ENCODE measurements around the gene SERPINA5. TPM values are rescaled to one million over a fixed set of nuclear protein-coding genes. Genes with fewer than 3 reads are reported as not detected.

The SERPINA5 gene
- total RNA-seq, 6 experiments from 2014 or later, result 24.7 to 317 (median 167) TPM

DNA sequence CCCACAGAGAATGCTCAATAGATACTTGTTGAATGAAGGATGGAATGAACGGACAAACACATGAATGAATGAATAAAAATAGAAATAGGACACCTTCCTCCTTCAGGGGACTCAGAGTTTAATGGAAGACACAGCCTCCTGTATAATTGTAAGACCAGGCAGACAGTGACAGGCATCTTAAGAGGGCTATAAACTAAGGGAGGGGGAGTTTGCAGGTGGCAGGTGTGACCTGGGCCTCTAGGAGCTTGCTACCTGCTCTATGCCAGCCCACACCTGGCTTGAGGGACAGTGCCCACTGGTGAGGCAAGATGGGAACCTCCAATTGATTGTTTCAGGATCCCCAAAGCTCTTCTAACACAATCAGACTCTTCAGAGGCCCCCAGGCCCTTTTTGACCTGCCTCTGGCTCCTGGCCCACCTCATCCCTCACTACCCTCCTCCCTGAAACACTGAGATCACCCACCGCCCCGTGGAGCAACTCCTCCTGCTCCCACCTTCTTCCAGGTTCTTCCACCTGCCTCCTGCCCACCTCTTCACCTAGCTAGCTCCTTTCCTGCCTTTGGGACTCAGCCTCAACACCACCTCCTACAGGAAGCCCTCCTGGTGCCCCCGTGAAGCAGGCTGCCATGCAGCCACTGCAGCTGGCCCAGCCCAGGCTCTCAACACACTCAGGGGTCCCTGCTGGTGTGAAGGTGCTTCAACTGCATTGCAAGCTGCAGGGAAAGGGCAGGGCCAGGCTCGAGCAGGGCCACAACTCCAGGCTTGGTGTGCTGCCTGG, 40.3 kb downstream of the SERPINA5 start:
- H3K27ac ChIP-seq, result no peak overlapping the region
- TF ChIP-seq, protein P1, sequence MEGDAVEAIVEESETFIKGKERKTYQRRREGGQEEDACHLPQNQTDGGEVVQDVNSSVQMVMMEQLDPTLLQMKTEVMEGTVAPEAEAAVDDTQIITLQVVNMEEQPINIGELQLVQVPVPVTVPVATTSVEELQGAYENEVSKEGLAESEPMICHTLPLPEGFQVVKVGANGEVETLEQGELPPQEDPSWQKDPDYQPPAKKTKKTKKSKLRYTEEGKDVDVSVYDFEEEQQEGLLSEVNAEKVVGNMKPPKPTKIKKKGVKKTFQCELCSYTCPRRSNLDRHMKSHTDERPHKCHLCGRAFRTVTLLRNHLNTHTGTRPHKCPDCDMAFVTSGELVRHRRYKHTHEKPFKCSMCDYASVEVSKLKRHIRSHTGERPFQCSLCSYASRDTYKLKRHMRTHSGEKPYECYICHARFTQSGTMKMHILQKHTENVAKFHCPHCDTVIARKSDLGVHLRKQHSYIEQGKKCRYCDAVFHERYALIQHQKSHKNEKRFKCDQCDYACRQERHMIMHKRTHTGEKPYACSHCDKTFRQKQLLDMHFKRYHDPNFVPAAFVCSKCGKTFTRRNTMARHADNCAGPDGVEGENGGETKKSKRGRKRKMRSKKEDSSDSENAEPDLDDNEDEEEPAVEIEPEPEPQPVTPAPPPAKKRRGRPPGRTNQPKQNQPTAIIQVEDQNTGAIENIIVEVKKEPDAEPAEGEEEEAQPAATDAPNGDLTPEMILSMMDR (IDR thresholded peaks at IDR 0.05), result no peak
- TF ChIP-seq POLR2A (IDR thresholded peaks at IDR 0.05), result peak; percentile 48
- peaks cover 0 to 71% (median 37%) of the 10 kb centered on the region in 4 donors for H3K36me3 ChIP-seq
- H3K9me3 ChIP-seq, result no peaks in the 10 kb centered on the region
- H3K27me3 ChIP-seq, result no peaks in the 10 kb centered on the region
- H3K4me1 ChIP-seq, result peaks cover 0 to 27% (median 0%) of the 10 kb centered on the region in 4 donors
- H3K4me3 ChIP-seq, result no peak overlapping the region
- ATAC-seq (peak in 3 of 4 donors; percentile 1 to 34 (median 8)), DNase-seq (peak in 1 of 3 donors; percentile 63)
- intact Hi-C loops (cut with DNase I), result loop anchor here in 1 of 2 donors (10.0 kb wide), 1 partner anchor 53 kb away; no protein-coding TSS in a partner anchor
- WGBS (ENCODE audit: insufficient coverage, low coverage, low lambda C conversion rate, missing lambda C conversion rate), result 86% methylated on average over 3 of the region's 5 CpGs

DNA sequence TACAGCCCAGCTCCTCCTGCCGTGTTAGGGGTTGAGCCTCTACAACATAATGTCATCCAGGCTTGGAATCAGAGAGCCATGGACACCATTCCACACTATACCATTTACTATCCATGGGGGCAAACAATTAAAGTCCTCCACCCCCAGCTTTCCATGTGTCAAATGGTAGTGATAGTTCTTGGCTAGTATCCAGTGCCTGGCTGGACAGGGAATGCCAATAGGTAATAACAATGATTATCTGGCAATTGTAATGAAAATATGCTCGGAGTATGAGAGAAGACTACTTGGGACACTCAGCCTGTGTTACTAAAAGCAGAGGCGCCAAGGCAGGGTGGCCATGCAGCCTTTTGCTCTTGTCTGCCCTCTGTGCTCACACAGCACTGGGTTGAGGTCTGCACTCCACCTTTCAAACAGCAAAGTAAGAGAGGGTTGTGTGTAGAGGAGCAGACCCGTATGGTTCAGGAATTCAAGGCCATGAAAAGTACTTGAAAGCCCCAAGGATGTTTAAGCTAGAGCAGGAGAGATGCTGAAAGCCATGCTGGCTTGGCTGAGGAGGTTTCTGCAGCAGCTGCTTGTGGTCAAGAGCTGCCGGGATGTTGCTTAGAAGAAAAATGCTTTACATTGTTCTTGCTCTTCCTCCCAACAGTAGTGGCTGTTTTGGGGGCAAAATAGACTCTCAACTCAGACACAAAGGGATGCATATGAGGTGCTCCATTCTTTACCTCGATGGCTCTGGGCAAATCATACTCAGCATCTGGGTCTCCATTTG, 41.6 kb downstream of the SERPINA5 start:
- no peak overlapping the region for H3K4me3 ChIP-seq
- no peaks in the 10 kb centered on the region for H3K9me3 ChIP-seq
- peaks cover 0 to 64% (median 35%) of the 10 kb centered on the region in 4 donors for H3K36me3 ChIP-seq
- intact Hi-C loops (cut with DNase I), result loop anchor here in 1 of 2 donors (10.0 kb wide), 1 partner anchor 52 kb away; no protein-coding TSS in a partner anchor
- DNase-seq (peak in 1 of 3 donors; percentile 6), ATAC-seq (no peak)
- 73% methylated on average over 3 of the region's 6 CpGs for WGBS (ENCODE audit: insufficient coverage, low coverage, low lambda C conversion rate, missing lambda C conversion rate)
- H3K4me1 ChIP-seq, result peaks cover 0 to 19% (median under 1%) of the 10 kb centered on the region in 4 donors
- H3K27me3 ChIP-seq, result no peaks in the 10 kb centered on the region
- peak; percentile 35 for TF ChIP-seq POLR2A (IDR thresholded peaks at IDR 0.05)
- TF ChIP-seq, protein P1 (IDR thresholded peaks at IDR 0.05), result no peak
- H3K27ac ChIP-seq, result no peak overlapping the region

DNA sequence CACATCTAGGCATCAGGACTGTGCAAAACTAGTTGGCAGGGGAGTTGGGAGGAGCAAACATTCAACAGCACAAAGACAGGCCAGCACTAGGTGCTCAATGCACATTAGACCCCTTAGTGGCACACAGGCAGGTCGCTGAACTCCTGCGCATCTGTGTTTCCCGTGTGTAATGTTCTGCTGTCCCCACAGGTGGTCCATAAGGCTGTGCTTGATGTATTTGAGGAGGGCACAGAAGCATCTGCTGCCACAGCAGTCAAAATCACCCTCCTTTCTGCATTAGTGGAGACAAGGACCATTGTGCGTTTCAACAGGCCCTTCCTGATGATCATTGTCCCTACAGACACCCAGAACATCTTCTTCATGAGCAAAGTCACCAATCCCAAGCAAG, 42.2 kb downstream of the SERPINA5 start:
- peaks cover 0 to 19% (median 4%) of the 10 kb centered on the region in 4 donors for H3K4me1 ChIP-seq
- DNase-seq (peak in 1 of 3 donors; percentile 9), ATAC-seq (no peak)
- intact Hi-C loops (cut with DNase I), result loop anchor here in 1 of 2 donors (10.0 kb wide), 1 partner anchor 51 kb away; no protein-coding TSS in a partner anchor
- H3K27ac ChIP-seq, result no peak overlapping the region
- no peaks in the 10 kb centered on the region for H3K27me3 ChIP-seq
- WGBS (ENCODE audit: insufficient coverage, low coverage, low lambda C conversion rate, missing lambda C conversion rate), result 86% methylated on average over 1 of the region's 4 CpGs
- TF ChIP-seq POLR2A (IDR thresholded peaks at IDR 0.05), result no peak
- TF ChIP-seq, protein P1 (IDR thresholded peaks at IDR 0.05), result peak in 1 of 4 donors; percentile 7
- H3K4me3 ChIP-seq, result no peak overlapping the region
- H3K9me3 ChIP-seq, result no peaks in the 10 kb centered on the region
- peaks cover 0 to 58% (median 32%) of the 10 kb centered on the region in 4 donors for H3K36me3 ChIP-seq

DNA sequence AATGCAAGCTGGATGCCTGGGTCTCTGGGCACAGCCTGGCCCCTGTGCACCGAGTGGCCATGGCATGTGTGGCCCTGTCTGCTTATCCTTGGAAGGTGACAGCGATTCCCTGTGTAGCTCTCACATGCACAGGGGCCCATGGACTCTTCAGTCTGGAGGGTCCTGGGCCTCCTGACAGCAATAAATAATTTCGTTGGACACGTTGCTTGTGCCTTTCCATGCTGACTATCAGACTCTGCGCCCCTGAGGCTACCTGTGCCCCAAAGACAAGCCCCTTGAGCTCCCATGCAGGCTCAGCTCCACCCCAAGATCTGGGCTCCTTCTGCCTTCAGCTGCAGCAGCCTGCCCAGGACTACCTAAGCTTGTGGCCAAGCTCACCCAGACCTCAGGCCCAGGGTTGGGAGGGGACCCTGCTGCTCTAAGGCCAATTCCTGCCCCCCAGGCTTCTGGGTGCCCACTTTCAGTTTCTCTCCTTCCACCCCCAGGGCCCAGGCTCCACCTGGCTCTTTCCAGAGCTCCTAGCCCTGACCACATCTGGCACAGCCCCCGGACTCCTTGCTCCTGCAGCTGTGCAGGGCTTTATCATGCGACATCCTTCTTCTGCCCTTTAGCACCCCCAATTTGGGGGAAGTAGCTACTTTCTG, 42.8 kb downstream of the SERPINA5 start:
- H3K27me3 ChIP-seq, result no peaks in the 10 kb centered on the region
- peak in 3 of 4 donors; percentile 1 to 2 (median 2) for ATAC-seq
- H3K27ac ChIP-seq, result no peak overlapping the region
- intact Hi-C loops (cut with DNase I), result loop anchor here in 1 of 2 donors (10.0 kb wide), 1 partner anchor 51 kb away; no protein-coding TSS in a partner anchor
- no peak overlapping the region for H3K4me3 ChIP-seq
- H3K36me3 ChIP-seq, result peaks cover 0 to 53% (median 29%) of the 10 kb centered on the region in 4 donors
- 76% methylated on average over 3 of the region's 7 CpGs for WGBS (ENCODE audit: insufficient coverage, low coverage, low lambda C conversion rate, missing lambda C conversion rate)
- peak in 1 of 3 donors; percentile 64 for DNase-seq
- no peaks in the 10 kb centered on the region for H3K9me3 ChIP-seq
- H3K4me1 ChIP-seq, result peaks cover 0 to 19% (median 4%) of the 10 kb centered on the region in 4 donors
- TF ChIP-seq, protein P1 (IDR thresholded peaks at IDR 0.05), result no peak
- peak; percentile 50 for TF ChIP-seq POLR2A (IDR thresholded peaks at IDR 0.05)

Data from right lobe of liver (tissue), 6 donors.